CD4-positive, alpha-beta T cell treated with Interferon alpha-2 for 1 hour (primary cell): ENCODE measurements around the gene SULT1A2.
"Not testable (repeated sequence)": the region's sequence is repeated elsewhere in the genome, so short reads cannot be mapped to it uniquely, and the experiment has no call there.

Experiments used
- DNase-seq, 2 donors: peaks; one replicate each; pipeline ENCODE4 v3.0.0-alpha.2; 2020 to 2022

SULT1A2 gene

DNA sequence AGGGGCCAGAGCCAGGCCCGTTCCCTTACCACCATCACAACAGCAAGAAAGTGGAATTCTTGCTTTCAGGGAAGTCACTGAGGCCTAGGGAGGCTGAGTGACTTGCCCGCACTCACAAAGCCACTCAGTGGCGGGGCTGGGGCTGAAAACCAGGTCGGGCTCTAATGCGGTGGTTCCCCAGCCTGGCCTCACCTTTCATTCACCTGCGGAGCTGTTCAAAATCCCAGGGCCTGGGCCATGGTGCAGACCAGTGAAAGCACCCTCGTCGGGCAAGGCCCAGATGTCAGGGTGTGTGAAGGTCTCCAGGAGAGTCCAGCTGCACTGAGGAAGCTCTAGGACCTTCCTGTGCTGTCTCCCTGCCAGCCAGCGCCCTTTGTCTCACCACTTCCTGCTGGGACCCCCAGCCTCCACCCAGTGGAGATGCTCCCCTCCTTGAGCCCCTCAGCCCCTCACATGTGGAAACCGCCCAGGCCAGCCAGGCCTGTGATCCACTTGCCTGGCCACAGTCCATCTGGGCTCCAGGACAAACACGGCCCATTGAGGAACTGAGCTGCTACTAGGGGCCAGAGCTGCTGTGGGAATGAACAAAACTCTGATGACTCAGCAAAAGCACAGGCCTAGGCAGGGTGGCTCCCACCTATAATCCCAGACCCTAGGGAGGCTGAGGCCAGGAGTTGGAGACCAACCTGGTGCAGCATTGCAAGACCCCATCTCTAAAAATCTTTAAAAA is 12.2 kb upstream of the SULT1A2 start:
- not testable (repeated sequence) for DNase-seq

DNA sequence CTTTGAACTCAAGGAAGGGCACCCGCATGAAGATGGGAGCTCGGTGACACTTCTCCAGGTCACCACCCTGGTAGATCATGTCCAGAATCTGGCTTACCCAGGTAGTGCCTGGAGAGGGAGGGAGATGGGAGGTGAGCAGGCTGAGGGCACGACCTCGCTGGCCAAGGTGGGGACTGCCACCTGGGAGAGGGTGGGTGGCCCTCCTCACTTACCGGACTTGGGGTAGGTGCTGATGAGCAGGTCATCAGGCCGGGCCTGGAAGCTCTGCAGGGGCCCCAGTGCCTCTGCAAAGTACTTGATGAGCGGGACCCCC is 11.6 kb upstream of the SULT1A2 start:
- not testable (repeated sequence) for DNase-seq

GRCh38 chr16:28607681-28608495 is 11.0 kb upstream of the SULT1A2 start:
- DNase-seq, result not testable (repeated sequence)

GRCh38 chr16:28607116-28607623 is 10.3 kb upstream of the SULT1A2 start:
- no peak for DNase-seq

GRCh38 chr16:28606291-28607115 is 9.7 kb upstream of the SULT1A2 start:
- no peak for DNase-seq

- no peak for DNase-seq
These were observed 7.3 kb upstream of the SULT1A2 start for GRCh38 chr16:28604186-28604565.

DNA sequence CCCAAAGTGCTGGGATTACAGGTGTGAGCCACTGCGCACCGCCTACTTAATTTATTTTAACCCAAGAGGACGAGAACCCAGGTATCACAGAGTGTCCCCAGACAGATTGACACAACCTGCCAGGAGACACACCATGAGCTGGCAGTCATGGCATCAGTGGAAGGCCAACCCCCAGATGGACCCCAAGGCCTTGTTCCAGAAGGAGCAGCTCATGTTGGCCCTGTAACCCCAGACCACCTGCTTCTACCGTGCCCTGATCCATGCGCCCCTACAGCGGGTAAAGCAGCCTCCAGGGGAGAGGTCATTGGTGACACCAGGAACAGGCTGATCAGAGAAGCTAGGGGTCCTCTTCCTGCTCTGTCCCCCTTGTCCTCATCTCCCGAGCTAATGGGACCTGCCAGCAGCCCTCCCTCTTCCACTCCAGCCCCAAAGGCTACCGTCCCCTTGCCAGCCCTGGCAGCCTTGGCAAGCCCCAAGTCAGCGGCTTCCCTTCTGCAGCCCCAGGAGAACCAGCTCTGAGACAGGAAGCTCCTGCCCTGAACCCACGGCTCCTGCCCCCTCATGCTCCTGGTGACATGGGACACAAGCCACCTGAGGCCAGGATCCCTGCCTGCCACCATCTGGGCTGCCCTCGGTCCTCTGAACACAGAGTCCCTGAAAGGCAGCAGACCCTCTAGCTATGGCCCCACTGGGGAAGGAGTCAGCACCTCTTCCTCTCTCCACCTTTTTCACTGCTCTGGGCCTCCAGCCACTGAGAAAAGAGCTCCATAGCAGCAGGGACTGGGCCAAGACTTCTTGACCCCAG is 6.7 kb upstream of the SULT1A2 start:
- DNase-seq, result no peak

GRCh38 chr16:28602529-28602928 is 5.7 kb upstream of the SULT1A2 start:
- DNase-seq, result no peak

DNA sequence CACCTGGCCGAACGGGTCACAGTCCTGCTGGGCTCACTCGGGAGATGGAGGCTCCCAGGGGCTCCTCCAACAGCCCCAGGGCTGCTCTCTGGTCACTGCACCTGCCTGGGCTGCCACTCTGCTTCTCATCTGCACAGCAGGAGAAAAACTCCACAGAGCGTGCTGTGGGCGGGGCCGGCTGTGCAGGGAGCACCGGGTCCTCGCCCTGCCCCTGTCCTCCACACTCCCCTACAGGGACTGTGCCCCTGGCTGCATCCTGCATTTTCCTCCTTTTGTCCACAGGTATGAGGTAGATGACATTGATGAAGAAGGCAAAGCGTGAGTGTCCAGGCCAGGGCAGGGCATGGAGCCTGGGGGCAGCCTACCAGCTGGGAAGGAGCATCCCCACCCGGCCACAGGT is 5.2 kb upstream of the SULT1A2 start:
- DNase-seq, result not testable (repeated sequence)

DNA sequence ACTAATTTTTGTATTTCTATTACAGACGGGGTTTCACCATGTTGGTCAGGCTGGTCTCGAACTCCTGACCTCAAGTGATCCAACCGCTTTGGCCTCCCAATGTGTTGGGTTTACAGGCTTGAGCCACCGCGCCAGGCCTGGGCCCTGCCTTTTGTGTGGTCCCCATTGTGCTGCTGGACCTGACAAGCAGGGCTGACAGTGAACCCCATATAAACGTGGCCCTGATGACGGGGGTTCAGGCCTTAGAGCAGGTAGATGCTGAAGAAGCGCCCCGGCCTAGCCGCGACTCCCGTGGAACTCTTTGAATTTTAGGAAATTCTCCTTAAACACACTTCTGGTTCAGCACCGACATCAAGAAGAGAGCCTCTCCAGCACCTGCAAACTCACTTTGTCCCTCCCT is 4.7 kb upstream of the SULT1A2 start:
- DNase-seq, result not testable (repeated sequence)

DNA sequence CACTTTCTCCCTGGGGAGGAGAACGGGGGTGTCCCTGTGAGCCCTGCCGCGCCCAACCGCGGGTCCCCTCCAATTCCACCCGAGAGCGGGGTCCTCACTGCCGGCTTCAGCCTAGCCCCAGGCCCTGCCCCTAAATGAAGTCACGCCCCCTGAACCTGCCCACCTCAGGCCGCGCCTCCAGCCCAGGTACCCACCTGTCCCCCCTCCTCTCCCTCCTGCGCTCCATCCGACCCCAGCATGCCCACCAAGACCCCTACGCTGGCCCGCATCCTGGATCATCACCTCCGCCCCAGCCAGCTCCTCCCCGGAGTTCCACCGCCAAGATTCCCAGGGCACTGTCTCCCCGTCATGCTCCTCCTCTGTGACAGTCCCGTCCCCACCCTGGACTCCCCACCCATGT is 4.1 kb upstream of the SULT1A2 start:
- not testable (repeated sequence) for DNase-seq

GRCh38 chr16:28599377-28600285 is 2.8 kb upstream of the SULT1A2 start:
- not testable (repeated sequence) for DNase-seq

GRCh38 chr16:28597692-28598261 is 927 bp upstream of the SULT1A2 start:
- DNase-seq, result no peak

- DNase-seq, result no peak
These were observed 677 bp downstream of the SULT1A2 start for GRCh38 chr16:28596115-28596630.

DNA sequence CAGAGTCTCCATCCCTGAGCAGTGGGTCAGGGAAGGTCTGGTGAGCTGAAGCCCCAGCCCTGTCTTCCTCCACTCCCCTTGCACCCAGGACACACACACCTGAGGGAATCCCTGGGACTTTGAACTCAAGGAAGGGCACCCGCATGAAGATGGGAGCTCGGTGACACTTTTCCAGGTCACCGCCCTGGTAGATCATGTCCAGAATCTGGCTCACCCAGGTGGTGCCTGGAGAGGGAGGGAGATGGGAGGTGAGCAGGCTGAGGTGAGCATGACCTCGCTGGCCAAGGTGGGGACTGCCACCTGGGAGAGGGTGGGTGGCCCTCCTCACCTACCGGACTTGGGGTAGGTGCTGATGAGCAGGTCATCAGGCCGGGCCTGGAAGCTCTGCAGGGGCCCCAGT is 1.4 kb downstream of the SULT1A2 start:
- DNase-seq, result not testable (repeated sequence)

DNA sequence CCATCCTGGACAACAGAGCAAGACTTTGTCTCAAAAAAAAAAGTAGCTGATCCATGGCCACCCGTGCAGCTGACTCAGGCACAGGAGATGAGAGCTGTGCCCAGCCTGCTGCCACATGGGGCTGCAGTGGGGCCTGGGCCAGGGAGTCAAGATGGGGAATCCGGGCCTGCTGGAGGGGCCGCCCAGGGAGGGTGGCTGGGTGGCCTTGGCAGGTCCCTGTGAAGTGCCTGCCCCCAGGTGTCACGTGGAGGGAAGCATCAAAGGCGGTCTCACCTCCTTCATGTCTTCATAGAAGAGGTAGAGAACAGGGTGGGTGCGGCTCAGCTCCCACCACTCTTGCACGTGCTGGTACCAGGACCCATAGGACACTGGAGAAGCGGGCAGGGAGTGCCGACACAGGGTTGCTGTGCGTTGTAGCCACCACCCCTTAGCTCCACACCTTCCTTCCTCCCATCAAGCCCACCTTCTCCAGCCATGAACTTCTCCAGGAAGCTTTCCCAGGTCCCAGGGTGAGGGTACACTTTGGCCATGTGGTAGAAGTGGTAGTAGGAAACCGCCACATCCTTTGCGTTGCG is 3.8 kb downstream of the SULT1A2 start:
- DNase-seq, result no peak

DNA sequence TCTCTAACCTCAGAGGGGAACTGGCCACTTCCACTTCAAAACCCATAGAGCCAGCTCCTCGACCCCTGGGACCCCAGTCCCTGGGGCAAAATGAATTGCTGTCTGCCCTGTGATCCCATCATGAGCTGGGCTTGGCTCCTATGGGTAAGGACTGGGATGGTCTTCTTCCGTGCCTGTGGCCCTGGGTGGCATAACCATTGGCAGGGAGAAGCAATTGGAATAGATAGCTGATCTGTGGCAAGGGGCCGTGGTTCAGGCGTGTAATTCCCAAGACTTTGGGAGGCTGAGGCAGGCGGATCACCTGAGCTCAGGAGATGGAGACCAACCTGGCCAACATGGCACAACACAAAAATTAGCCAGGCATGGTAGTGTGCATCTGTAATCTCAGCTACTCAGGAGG is 4.3 kb downstream of the SULT1A2 start:
- no peak for DNase-seq

DNA sequence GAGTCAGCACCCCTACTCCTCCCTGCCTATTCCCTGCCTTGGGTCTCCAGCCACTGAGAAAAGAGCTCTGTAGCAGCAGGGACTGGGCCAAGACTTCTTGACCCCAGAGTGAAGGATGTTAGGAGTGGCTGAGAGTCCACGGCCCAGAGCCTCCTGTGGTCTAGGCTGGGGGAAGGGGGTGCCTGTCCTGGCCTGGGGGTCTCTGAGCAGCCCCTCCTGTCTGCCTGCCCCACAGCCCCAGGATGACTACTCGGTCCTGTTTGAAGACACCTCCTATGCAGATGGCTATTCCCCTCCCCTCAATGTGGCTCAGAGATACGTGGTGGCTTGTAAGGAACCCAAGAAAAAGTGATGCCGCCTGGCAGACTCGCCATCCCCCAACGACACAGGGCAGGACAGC is 5.5 kb downstream of the SULT1A2 start:
- DNase-seq, result no peak

DNA sequence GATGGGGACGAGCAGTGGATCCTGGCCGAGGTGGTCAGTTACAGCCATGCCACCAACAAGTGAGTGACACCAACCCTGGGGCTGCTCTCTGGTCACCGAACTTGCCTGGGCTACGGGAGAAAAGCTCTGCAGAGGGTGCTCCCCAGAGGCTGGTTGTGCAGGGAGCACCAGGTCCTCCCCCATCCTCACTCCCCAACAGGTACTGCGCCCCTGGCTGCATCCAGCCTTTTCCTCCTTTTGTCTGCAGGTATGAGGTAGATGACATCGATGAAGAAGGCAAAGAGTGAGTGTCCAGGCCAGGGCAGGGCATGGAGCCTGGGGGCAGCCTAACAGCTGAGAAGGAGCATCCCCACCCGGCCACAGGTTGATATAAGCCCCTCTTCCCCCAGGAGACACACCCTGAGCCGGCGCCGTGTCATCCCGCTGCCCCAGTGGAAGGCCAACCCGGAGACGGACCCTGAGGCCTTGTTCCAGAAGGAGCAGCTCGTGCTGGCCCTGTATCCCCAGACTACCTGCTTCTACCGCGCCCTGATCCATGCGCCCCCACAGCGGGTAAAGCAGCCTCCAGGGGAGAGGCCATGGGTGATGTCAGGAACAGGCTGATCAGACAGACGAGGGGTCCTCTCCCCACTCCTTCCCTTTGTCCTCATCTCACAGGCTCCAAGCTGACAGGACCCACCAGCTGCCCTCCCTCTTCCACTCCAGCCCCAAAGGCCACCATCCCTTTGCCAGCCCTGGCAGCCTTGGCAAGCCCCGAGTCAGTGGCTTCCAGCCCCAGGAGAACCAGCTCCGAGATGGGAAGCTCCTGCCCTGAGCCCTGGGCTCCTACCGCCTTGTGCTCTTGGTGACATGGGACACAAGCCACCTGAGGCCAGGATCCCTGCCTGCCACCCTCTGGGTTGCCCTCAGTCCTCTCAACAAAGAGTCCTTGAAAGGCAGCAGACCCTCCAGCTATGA is 6.2 kb downstream of the SULT1A2 start:
- DNase-seq, result no peak
